HEK293 (cell line): ENCODE data around the gene SUGP2.

Experiments used
- EGR2 ChIP-seq: fragments of 450-650 bp; formaldehyde crosslinking; IDR thresholded peaks from 2 replicates; pipeline ENCODE4 v1.5.1; 2016; ENCODE audit warnings: low read depth, missing biosample characterization, missing genetic modification characterization
- MEIS1 ChIP-seq: sonication (generic); formaldehyde crosslinking; IDR thresholded peaks from 2 replicates; pipeline ENCODE4 v1.8.1; 2022; ENCODE audit warnings: missing genetic modification reagents, mild to moderate bottlenecking, borderline replicate concordance
- SP2 ChIP-seq: fragments of 450-650 bp; formaldehyde crosslinking; IDR thresholded peaks from 2 replicates; pipeline ENCODE4 v1.5.1; 2016; ENCODE audit warnings: missing biosample characterization, missing genetic modification characterization
- TCF7L2 ChIP-seq: IDR thresholded peaks from 2 replicates; pipeline ENCODE4 v1.6.1; 2011; ENCODE audit warnings: low read depth, mild to moderate bottlenecking, inconsistent platforms, low read length, moderate library complexity, borderline replicate concordance
- TRIM28 ChIP-seq: IDR thresholded peaks from 2 replicates; pipeline ENCODE4 v1.6.1; 2011; ENCODE audit warnings: low read length, control low read depth, borderline replicate concordance
- TSHZ1 ChIP-seq: fragments of 450-650 bp; formaldehyde crosslinking; IDR thresholded peaks from 2 replicates; pipeline ENCODE4 v1.5.1; 2016; ENCODE audit warnings: missing biosample characterization, missing genetic modification characterization, borderline replicate concordance
- ZBTB10 ChIP-seq: fragments of 450-650 bp; formaldehyde crosslinking; IDR thresholded peaks from 2 replicates; pipeline ENCODE4 v1.5.1; 2016; ENCODE audit warnings: missing biosample characterization, missing genetic modification characterization
- ZBTB7A ChIP-seq: fragments of 450-650 bp; formaldehyde crosslinking; IDR thresholded peaks from 2 replicates; pipeline ENCODE4 v1.5.1; 2016; ENCODE audit warnings: low read depth, missing biosample characterization, missing genetic modification characterization
- ZFHX2 ChIP-seq: fragments of 450-650 bp; formaldehyde crosslinking; conservative IDR thresholded peaks from 2 replicates; pipeline ENCODE4 v1.5.1; 2016; ENCODE audit warnings: missing biosample characterization, missing genetic modification characterization
- ZFP69B ChIP-seq: fragments of 450-650 bp; formaldehyde crosslinking; IDR thresholded peaks from 2 replicates; pipeline ENCODE4 v1.5.1; 2016; ENCODE audit warnings: missing biosample characterization, missing genetic modification characterization
- ZNF132 ChIP-seq: fragments of 450-650 bp; formaldehyde crosslinking; IDR thresholded peaks from 2 replicates; pipeline ENCODE4 v1.5.1; 2017; ENCODE audit warnings: missing biosample characterization, missing genetic modification characterization, borderline replicate concordance
- ZNF184 ChIP-seq: fragments of 450-650 bp; IDR thresholded peaks from 2 replicates; pipeline ENCODE4 v1.5.1; 2018; ENCODE audit warnings: missing biosample characterization, mild to moderate bottlenecking, missing genetic modification characterization
- ZNF214 ChIP-seq: fragments of 450-650 bp; formaldehyde crosslinking; IDR thresholded peaks from 2 replicates; pipeline ENCODE4 v1.5.1; 2017; ENCODE audit warnings: missing biosample characterization, mild to moderate bottlenecking, missing genetic modification characterization, borderline replicate concordance
- ZNF394 ChIP-seq: fragments of 450-650 bp; formaldehyde crosslinking; IDR thresholded peaks from 2 replicates; pipeline ENCODE4 v1.5.1; 2016; ENCODE audit warnings: missing biosample characterization, missing genetic modification characterization, mild to moderate bottlenecking, moderate library complexity, borderline replicate concordance
- ZNF398 ChIP-seq: fragments of 450-650 bp; formaldehyde crosslinking; IDR thresholded peaks from 2 replicates; pipeline ENCODE4 v1.5.1; 2017; ENCODE audit warnings: missing biosample characterization, missing genetic modification characterization
- ZNF426 ChIP-seq: fragments of 450-650 bp; formaldehyde crosslinking; IDR thresholded peaks from 2 replicates; pipeline ENCODE4 v1.5.1; 2017; ENCODE audit warnings: missing biosample characterization, missing genetic modification characterization, mild to moderate bottlenecking, inconsistent platforms, moderate library complexity
- ZNF544 ChIP-seq: fragments of 450-650 bp; formaldehyde crosslinking; IDR thresholded peaks from 2 replicates; pipeline ENCODE4 v1.5.0; 2017; ENCODE audit warnings: missing biosample characterization, missing genetic modification characterization
- ZNF549 ChIP-seq: fragments of 450-650 bp; IDR thresholded peaks from 2 replicates; pipeline ENCODE4 v1.5.1; 2018; ENCODE audit warnings: missing biosample characterization, missing genetic modification characterization, mild to moderate bottlenecking, inconsistent platforms, moderate library complexity
- ZNF621 ChIP-seq: fragments of 450-650 bp; formaldehyde crosslinking; IDR thresholded peaks from 2 replicates; pipeline ENCODE4 v1.5.1; 2017; ENCODE audit warnings: missing biosample characterization, missing genetic modification characterization
- ZNF692 ChIP-seq: fragments of 450-650 bp; formaldehyde crosslinking; IDR thresholded peaks from 2 replicates; pipeline ENCODE4 v1.5.1; 2016; ENCODE audit warnings: missing biosample characterization, missing genetic modification characterization
- ZNF707 ChIP-seq: fragments of 450-650 bp; formaldehyde crosslinking; IDR thresholded peaks from 2 replicates; pipeline ENCODE4 v1.5.1; 2016; ENCODE audit warnings: missing biosample characterization, missing genetic modification characterization
- ZNF747 ChIP-seq: fragments of 450-650 bp; formaldehyde crosslinking; IDR thresholded peaks from 2 replicates; pipeline ENCODE4 v1.5.1; 2016; ENCODE audit warnings: missing biosample characterization, missing genetic modification characterization
- ZXDB ChIP-seq: fragments of 450-650 bp; formaldehyde crosslinking; IDR thresholded peaks from 2 replicates; pipeline ENCODE4 v1.5.1; 2016; ENCODE audit warnings: missing biosample characterization, missing genetic modification characterization
- TF ChIP-seq, protein P1 (sequence below): fragments of 450-650 bp; formaldehyde crosslinking; IDR thresholded peaks from 2 replicates; pipeline ENCODE4 v1.5.1; 2016; ENCODE audit warnings: missing biosample characterization, missing genetic modification characterization, borderline replicate concordance

SUGP2 gene

DNA sequence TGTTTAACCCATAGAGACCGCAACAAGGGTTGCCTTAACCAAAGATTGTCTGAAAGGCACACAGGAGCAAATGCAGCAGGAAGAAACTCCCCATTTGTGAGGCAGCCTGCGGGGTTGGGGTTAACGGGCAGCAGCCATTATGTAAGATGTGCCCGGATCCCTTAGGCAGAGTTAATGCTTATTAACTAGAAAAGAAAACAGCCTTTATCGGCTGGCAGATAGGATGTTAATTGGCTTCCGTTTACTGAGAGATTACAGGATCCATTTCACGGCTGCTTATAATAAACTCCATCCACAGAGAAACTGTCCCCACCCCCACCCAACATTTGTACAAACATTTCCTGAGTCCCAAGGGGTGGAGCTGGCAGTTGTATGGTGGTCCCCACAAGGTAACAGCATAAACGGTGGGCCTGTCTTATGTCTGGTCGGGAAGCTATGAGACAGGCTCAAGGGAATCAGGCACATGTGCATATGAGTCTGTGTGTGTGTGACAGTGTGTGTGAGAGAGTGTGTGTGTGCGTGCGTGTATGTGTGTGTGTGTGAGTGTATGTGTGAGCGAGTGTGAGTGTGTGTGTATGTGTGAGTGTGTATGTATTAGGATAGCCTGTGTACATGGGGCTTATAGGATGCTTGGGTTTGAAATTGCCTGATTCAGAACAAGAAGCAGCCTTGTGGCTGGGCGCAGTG lies 41.0 kb upstream of the SUGP2 start (continued):
- TF ChIP-seq TSHZ1 (tag by site-specific recombination), result no peak
- TF ChIP-seq ZNF132 (tag by site-specific recombination), result no peak
- peak; percentile 78 for TF ChIP-seq TRIM28
- TF ChIP-seq ZFHX2, result no peak
- TF ChIP-seq TCF7L2, result peak; percentile 78
- no peak for TF ChIP-seq MEIS1 (CRISPR knock-in tag)
- no peak for TF ChIP-seq ZNF549 (tag by site-specific recombination)
- peak; percentile 88 for TF ChIP-seq ZNF692 (tag by site-specific recombination)
- TF ChIP-seq ZBTB10 (tag by site-specific recombination), result 0 out of 2 replicates have a peak, but pooled peaks have one; percentile 37
- TF ChIP-seq EGR2 (tag by site-specific recombination), result no peak
- 0 out of 2 replicates have a peak, but pooled peaks have one; percentile 41 for TF ChIP-seq ZBTB7A (tag by site-specific recombination)
- TF ChIP-seq ZNF621 (tag by site-specific recombination), result no peak
- TF ChIP-seq ZNF707 (tag by site-specific recombination), result no peak
- no peak for TF ChIP-seq ZNF747 (tag by site-specific recombination)
- TF ChIP-seq ZNF394 (tag by site-specific recombination), result no peak
- TF ChIP-seq SP2 (tag by site-specific recombination), result no peak
- TF ChIP-seq, protein P1, sequence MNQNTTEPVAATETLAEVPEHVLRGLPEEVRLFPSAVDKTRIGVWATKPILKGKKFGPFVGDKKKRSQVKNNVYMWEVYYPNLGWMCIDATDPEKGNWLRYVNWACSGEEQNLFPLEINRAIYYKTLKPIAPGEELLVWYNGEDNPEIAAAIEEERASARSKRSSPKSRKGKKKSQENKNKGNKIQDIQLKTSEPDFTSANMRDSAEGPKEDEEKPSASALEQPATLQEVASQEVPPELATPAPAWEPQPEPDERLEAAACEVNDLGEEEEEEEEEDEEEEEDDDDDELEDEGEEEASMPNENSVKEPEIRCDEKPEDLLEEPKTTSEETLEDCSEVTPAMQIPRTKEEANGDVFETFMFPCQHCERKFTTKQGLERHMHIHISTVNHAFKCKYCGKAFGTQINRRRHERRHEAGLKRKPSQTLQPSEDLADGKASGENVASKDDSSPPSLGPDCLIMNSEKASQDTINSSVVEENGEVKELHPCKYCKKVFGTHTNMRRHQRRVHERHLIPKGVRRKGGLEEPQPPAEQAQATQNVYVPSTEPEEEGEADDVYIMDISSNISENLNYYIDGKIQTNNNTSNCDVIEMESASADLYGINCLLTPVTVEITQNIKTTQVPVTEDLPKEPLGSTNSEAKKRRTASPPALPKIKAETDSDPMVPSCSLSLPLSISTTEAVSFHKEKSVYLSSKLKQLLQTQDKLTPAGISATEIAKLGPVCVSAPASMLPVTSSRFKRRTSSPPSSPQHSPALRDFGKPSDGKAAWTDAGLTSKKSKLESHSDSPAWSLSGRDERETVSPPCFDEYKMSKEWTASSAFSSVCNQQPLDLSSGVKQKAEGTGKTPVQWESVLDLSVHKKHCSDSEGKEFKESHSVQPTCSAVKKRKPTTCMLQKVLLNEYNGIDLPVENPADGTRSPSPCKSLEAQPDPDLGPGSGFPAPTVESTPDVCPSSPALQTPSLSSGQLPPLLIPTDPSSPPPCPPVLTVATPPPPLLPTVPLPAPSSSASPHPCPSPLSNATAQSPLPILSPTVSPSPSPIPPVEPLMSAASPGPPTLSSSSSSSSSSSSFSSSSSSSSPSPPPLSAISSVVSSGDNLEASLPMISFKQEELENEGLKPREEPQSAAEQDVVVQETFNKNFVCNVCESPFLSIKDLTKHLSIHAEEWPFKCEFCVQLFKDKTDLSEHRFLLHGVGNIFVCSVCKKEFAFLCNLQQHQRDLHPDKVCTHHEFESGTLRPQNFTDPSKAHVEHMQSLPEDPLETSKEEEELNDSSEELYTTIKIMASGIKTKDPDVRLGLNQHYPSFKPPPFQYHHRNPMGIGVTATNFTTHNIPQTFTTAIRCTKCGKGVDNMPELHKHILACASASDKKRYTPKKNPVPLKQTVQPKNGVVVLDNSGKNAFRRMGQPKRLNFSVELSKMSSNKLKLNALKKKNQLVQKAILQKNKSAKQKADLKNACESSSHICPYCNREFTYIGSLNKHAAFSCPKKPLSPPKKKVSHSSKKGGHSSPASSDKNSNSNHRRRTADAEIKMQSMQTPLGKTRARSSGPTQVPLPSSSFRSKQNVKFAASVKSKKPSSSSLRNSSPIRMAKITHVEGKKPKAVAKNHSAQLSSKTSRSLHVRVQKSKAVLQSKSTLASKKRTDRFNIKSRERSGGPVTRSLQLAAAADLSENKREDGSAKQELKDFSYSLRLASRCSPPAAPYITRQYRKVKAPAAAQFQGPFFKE (tag by site-specific recombination), result no peak
- peak; percentile 62 for TF ChIP-seq ZNF398 (tag by site-specific recombination)
- TF ChIP-seq ZNF184 (tag by site-specific recombination), result no peak
- TF ChIP-seq ZFP69B (tag by site-specific recombination), result peak; percentile 90
- no peak for TF ChIP-seq ZNF426 (tag by site-specific recombination)
- no peak for TF ChIP-seq ZXDB (tag by site-specific recombination)
- no peak for TF ChIP-seq ZNF544 (tag by site-specific recombination)
- no peak for TF ChIP-seq ZNF214 (tag by site-specific recombination)
